Smooth muscle cell (in vitro differentiated cells): Measurements from ENCODE around the gene SYNE1. TPM values are rescaled to one million over a fixed set of nuclear protein-coding genes. Genes with fewer than 3 reads are reported as not detected.

Experiments used
- DNase-seq: peaks from one replicate; lab custom pipeline; 2025; ENCODE audit not compliant: unreplicated experiment; lab: John Stamatoyannopoulos, UW
- H2AFZ ChIP-seq: fragments of 200-600 bp; sonication (generic); 2 replicates; pipeline ENCODE4 v1.6.0; 2016; ENCODE audit warnings: antibody characterized with exemption, low read depth, mild to moderate bottlenecking
- H3F3A ChIP-seq: fragments of 200-600 bp; sonication (generic); 2 replicates; pipeline ENCODE4 v1.6.0; 2017; ENCODE audit warnings: antibody characterized with exemption, low read depth
- H3K27ac ChIP-seq: fragments of 200-600 bp; sonication (generic); 2 replicates; pipeline ENCODE4 v1.5.1; 2016; ENCODE audit warnings: low read depth, mild to moderate bottlenecking
- H3K27me3 ChIP-seq: fragments of 200-600 bp; sonication (generic); 2 replicates; pipeline ENCODE4 v1.6.1; 2016; ENCODE audit warnings: low read depth, mild to moderate bottlenecking
- H3K36me3 ChIP-seq: fragments of 200-600 bp; sonication (generic); 2 replicates; pipeline ENCODE4 v1.5.1; 2016; ENCODE audit warnings: low read depth
- H3K4me1 ChIP-seq: fragments of 200-600 bp; sonication (generic); 2 replicates; pipeline ENCODE4 v1.5.1; 2016; ENCODE audit warnings: low read depth
- H3K4me2 ChIP-seq: fragments of 200-600 bp; sonication (generic); 2 replicates; pipeline ENCODE4 v1.6.0; 2016; ENCODE audit warnings: mild to moderate bottlenecking
- H3K4me3 ChIP-seq: fragments of 200-600 bp; sonication (generic); 2 replicates; pipeline ENCODE4 v1.5.1; 2016; ENCODE audit warnings: mild to moderate bottlenecking
- H3K79me2 ChIP-seq: fragments of 200-600 bp; sonication (generic); 2 replicates; pipeline ENCODE4 v1.6.0; 2016; ENCODE audit warnings: low read depth, mild to moderate bottlenecking
- H3K9ac ChIP-seq: fragments of 200-600 bp; sonication (generic); 2 replicates; pipeline ENCODE4 v1.6.0; 2016; ENCODE audit warnings: low read depth
- H3K9me3 ChIP-seq: fragments of 200-600 bp; sonication (generic); replicated peaks from 2 replicates; pipeline ENCODE4 v1.5.1; 2016; ENCODE audit warnings: low read depth
- H4K20me1 ChIP-seq: fragments of 200-600 bp; sonication (generic); 2 replicates; pipeline ENCODE4 v1.6.0; 2016; ENCODE audit warnings: low read depth
- WGBS: methylation state at CpG from one replicate; pipeline ENCODE4 v1.1.7; 2016; ENCODE audit warnings: low lambda C conversion rate; 5-methylcytosine and 5-hydroxymethylcytosine counted together
- polyA plus RNA-seq: library from polyadenylated mRNA; unstranded; fragments of >200 nt; fragmentation: Nextera tagmentation; extraction: Ambion mirVana; gene quantifications from 2 replicates; pipeline ENCODE4 v1.2.1, GENCODE V29; 2016
- total RNA-seq: library from RNA; depleted of rRNA; stranded (reverse); fragments of >200 nt; gene quantifications from 2 replicates; pipeline ENCODE4 v1.2.3, GENCODE V29; 2014
- TF ChIP-seq, protein P1 (sequence below): fragments of 200-600 bp; sonication (generic); IDR thresholded peaks from 2 replicates; pipeline ENCODE4 v1.5.1; 2017; ENCODE audit warnings: borderline replicate concordance, mild to moderate bottlenecking, antibody characterized with exemption; ENCODE audit not compliant: insufficient read depth, poor library complexity, severe bottlenecking

The SYNE1 gene
- total and polyA plus RNA-seq, 2 experiments from 2014 or later: 18.2 to 56.2 TPM

DNA sequence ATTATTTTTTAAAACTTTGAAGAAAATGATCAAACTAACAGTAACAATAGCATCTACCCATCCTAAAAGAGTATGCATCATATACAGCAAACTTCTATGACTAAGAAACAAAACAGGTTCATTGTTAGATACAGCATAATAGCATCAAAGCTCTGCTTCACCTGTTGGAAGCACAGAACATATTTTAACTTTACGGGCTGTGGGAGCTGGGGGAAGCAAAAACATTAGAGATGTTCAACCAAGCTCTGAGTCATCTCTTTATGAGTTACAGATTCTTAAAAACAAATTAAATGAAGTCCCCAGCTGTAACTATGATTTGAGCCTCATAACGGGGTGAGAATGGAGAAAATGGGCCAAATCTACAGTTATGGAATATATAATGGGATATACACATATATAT lies 63.4 kb downstream of the SYNE1 start:
- Histone ChIP-seq H3K9ac (no peak overlapping the region), H2AFZ (no peak overlapping the region), H3K4me2 (no peak overlapping the region), H3F3A (no peaks in the 10 kb centered on the region), H3K27me3 (no peaks in the 10 kb centered on the region), H4K20me1 (no peaks in the 10 kb centered on the region), H3K4me1 (no peaks in the 10 kb centered on the region), H3K4me3 (no peak overlapping the region), H3K36me3 (no peaks in the 10 kb centered on the region), H3K79me2 (no peaks in the 10 kb centered on the region), H3K27ac (no peak overlapping the region), H3K9me3 (no peaks in the 10 kb centered on the region)
- WGBS: 76% methylated on average over 2 of the region's 2 CpGs
- TF ChIP-seq, protein P1, sequence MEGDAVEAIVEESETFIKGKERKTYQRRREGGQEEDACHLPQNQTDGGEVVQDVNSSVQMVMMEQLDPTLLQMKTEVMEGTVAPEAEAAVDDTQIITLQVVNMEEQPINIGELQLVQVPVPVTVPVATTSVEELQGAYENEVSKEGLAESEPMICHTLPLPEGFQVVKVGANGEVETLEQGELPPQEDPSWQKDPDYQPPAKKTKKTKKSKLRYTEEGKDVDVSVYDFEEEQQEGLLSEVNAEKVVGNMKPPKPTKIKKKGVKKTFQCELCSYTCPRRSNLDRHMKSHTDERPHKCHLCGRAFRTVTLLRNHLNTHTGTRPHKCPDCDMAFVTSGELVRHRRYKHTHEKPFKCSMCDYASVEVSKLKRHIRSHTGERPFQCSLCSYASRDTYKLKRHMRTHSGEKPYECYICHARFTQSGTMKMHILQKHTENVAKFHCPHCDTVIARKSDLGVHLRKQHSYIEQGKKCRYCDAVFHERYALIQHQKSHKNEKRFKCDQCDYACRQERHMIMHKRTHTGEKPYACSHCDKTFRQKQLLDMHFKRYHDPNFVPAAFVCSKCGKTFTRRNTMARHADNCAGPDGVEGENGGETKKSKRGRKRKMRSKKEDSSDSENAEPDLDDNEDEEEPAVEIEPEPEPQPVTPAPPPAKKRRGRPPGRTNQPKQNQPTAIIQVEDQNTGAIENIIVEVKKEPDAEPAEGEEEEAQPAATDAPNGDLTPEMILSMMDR: no peak
- no peak for DNase-seq

DNA sequence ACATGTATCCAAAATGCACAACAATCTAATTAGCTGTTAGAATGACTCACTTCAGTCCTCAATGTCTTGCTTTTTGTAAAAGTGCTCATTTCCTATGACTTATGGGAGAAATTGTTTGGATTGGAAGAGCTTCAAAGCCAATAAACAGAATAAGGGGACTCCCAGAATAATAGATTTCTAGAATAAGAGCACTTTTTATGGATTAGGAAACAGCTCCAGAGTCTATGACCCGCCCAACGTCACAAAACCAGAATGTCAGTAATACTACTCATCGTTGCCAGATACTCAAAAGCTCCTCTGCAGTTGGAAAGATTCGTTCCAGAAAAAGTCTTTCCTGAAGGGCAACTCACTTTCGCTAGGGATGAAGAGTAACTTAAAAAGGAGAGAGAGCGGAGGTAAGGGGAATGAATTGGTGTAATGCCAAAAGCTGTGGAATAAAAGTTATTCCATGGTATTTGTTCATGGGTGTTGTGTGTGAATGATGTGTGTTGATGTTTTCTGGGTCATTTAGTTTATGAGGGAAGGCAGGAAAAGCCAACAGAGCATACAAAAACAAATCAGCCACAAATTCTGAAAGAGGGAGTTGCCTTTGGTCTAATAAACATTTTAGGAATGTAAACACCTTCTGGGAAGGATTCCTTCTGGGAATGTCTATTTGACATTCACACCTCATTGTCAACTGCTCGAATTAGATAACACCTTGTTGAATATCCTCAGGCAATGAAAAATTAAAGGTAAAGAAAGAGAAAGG lies 64.6 kb downstream of the SYNE1 start:
- Histone ChIP-seq H3K4me1 (no peaks in the 10 kb centered on the region), H3K27me3 (no peaks in the 10 kb centered on the region), H2AFZ (no peak overlapping the region), H3K9ac (no peak overlapping the region), H3F3A (no peaks in the 10 kb centered on the region), H3K27ac (no peak overlapping the region), H3K4me3 (no peak overlapping the region), H3K79me2 (no peaks in the 10 kb centered on the region), H3K4me2 (no peak overlapping the region), H3K36me3 (no peaks in the 10 kb centered on the region), H3K9me3 (no peaks in the 10 kb centered on the region), H4K20me1 (no peaks in the 10 kb centered on the region)
- 64% methylated on average over 7 of the region's 7 CpGs for WGBS
- no peak for DNase-seq
- TF ChIP-seq, protein P1: no peak

DNA sequence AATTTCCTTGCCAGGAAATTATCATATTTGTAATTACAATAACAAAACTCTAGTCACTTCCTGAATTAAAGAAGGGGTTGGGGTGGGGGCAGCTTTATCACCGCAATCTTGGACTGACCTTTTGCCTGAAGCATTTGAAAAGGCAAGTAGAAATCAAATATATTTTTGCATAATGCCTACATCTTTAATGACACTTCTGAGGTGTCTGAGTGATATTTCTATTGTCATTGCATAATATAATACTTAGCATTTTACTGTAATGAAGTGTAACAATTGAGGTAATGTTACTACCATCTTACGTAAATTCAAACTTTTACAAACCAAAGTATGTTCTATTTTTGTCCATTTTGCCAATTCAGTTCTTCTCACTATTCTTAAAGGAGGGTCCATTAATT lies 65.2 kb downstream of the SYNE1 start:
- 92% methylated on average over 2 of the region's 2 CpGs for WGBS
- no peak overlapping the region for H3K4me2 ChIP-seq
- TF ChIP-seq, protein P1: no peak
- no peak overlapping the region for H3K9ac ChIP-seq
- DNase-seq: no peak
- H3F3A ChIP-seq: no peaks in the 10 kb centered on the region
- H3K79me2 ChIP-seq: no peaks in the 10 kb centered on the region
- no peaks in the 10 kb centered on the region for H3K4me1 ChIP-seq
- H4K20me1 ChIP-seq: no peaks in the 10 kb centered on the region
- no peak overlapping the region for H2AFZ ChIP-seq
- no peaks in the 10 kb centered on the region for H3K36me3 ChIP-seq
- no peaks in the 10 kb centered on the region for H3K27me3 ChIP-seq
- no peak overlapping the region for H3K4me3 ChIP-seq
- H3K27ac ChIP-seq: no peak overlapping the region
- H3K9me3 ChIP-seq: no peaks in the 10 kb centered on the region

DNA sequence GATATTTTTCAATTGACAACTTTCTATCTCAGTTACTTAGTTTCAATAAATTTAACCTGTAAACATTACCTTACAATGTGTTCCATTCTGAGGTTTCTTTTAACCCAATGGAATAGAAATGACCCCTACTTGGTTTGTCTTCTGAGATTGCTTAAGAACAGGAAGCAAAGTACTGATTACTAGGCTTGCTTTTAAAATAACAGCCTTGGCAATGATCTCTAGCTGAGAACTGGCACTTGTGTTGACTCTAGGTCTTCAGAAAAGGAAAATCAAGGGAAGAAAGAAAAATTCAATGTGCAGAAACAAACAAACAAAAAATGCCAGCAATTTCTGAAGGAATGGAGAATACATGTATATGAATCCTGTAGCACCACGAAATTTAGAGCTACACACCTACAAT lies 66.1 kb downstream of the SYNE1 start:
- no peaks in the 10 kb centered on the region for H3K27me3 ChIP-seq
- H3K9me3 ChIP-seq: no peaks in the 10 kb centered on the region
- no peaks in the 10 kb centered on the region for H3F3A ChIP-seq
- no peak overlapping the region for H2AFZ ChIP-seq
- TF ChIP-seq, protein P1: no peak
- 79% methylated on average over 1 of the region's 1 CpG for WGBS
- H3K27ac ChIP-seq: no peak overlapping the region
- no peaks in the 10 kb centered on the region for H3K79me2 ChIP-seq
- H4K20me1 ChIP-seq: no peaks in the 10 kb centered on the region
- H3K36me3 ChIP-seq: no peaks in the 10 kb centered on the region
- no peak for DNase-seq
- H3K4me2 ChIP-seq: no peak overlapping the region
- H3K4me1 ChIP-seq: no peaks in the 10 kb centered on the region
- no peak overlapping the region for H3K4me3 ChIP-seq
- no peak overlapping the region for H3K9ac ChIP-seq
